Measurements from ENCODE around the gene EED.
"Not testable (repeated sequence)": the region's sequence is repeated elsewhere in the genome, so short reads cannot be mapped to it uniquely, and the experiment has no call there.

EED gene

GRCh38 chr11:86251345-86251744 lies 6.8 kb downstream of the EED start:
- no peak for DNase-seq

GRCh38 chr11:86255896-86256295 lies 11.3 kb downstream of the EED start:
- no peak for DNase-seq

GRCh38 chr11:86256608-86257007 lies 12.1 kb downstream of the EED start:
- DNase-seq: no peak

DNA sequence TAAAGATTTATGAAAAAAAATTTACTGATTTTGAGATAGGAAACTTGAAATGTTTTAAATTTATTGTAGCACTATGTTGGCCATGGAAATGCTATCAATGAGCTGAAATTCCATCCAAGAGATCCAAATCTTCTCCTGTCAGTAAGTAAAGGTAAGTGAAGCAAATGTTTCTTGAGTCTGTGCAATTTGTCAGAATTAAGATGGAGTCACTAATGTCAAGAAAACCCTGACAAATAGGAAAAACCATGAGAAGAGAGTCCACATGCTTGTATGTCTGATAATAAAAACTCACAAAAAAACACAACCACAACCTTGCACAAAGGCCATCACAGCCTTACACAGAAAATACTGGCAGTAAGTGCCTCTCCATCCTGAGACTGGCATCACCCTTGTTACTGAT lies 12.9 kb downstream of the EED start:
- no peak for DNase-seq

DNA sequence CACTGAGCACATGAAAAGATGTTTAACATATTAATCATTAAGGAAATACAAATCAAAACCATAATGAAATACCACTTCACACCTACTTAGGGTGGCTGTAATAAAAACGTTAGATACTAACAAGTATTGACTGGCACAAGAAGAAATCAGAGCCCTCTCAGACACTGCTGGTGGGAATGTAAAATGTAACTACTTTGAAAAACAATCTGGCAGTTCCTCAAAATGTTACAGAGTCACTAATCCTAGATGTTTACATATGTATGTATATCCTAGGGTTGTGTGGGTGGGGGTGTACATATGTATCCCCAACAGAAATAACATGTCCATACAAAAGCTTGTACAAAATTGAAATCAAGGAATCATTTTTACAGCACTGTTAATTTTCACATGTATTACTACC lies 15.2 kb downstream of the EED start:
- DNase-seq: no peak

- DNase-seq: no peak
Measured at GRCh38 chr11:86261328-86261727, 16.8 kb downstream of the EED start.

GRCh38 chr11:86262387-86262786 lies 17.8 kb downstream of the EED start:
- DNase-seq: no peak

DNA sequence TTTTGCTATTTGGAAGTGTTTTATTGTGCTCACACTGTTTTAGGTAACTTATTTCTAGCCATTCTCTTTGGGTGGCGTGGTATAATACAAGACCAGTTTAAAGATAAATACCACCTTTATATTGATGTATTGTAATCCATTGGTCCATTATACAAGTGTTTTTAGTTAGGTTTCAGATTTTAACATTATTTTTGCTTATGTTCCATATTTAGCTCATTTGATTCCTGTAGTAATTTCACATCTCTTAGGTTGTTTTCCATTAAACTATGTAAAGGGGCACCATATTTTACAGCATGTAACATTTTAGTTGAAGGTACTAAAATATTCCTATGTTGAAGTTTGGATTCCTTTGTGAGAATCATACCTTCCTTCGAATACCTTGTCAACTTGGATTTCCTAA lies 20.1 kb downstream of the EED start:
- DNase-seq: no peak

GRCh38 chr11:86265194-86265593 lies 20.6 kb downstream of the EED start:
- DNase-seq: no peak

DNA sequence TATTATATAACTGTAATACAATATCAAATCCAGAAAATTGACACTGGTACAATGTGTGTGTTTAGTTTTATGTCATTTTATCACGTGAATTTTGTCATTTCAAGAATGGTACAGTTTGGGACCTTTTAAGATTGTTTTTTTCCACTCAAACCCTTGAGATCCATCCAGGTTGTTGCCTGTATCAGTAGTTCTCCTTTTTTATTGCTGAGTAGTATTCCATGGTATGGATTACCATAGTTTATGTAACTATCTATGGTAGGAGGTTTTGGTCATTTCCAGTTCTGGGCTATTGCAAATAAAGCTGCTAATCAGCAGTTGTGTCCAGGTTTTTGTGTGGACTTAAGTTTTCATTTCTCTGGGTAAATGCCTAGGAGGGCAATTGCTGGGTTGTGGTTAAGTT lies 25.1 kb downstream of the EED start:
- DNase-seq: no peak

- DNase-seq: peak; percentile 15
Measured at GRCh38 chr11:86274503-86274902, 29.9 kb downstream of the EED start.

GRCh38 chr11:86274999-86275398 lies 30.4 kb downstream of the EED start:
- DNase-seq: peak; percentile 8

DNA sequence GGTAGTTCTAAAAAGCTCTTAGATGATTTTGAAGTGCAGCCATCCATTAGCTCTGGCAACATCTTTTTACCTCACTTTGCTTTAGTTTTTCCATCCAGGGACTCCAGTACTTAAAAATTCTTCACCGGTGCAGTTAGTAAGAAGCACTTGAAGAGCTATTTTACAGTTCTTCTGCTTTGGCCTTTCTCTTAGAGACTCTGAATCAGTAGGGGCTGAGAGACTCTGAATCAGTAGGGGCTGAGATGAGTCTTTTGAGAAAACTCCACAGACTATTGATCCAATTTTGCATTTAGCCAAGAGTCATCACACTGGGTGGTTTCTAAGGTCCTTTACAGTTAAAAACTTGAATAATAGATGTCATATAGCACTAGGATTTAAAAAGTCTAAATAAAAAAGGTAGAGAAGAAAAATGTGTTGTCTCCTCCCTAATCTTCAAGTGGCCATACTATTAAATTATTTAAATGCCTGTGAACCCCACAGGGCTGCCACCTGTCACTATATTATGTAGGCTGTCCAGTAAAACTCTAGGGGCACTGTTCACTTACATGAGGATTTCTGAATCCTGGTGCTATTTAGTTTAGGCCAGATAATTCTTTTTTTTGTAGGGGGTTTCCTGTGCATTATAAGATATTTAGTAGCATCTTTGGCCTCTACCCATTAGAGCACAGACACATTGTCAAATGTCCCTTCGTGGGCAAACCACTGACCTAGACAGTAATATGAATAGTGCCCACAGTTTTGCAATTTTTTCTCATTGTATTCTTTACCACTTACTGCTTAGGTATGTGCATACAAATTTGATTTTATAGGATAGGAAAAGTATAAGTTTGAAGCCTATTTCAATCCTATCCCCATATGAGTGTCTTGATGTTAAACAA lies 31.2 kb downstream of the EED start:
- DNase-seq: peak; percentile 62

DNA sequence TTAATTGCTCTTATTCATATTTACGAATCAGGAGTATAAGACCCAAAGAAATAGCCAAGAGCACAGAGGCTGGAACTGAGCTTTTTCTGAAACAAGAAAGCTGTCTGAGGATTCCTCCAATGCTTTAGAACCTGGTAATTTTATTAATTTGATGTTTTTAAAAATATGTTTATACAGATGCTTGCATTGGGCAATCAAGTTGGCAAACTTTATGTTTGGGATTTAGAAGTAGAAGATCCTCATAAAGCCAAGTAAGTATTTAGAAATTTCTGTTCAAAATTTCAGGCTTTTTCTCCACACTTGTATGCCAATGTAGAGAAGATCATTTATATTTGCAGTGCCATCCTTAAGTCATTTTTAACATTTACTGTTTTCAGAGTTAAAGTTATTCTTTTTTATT lies 33.2 kb downstream of the EED start:
- DNase-seq: no peak

GRCh38 chr11:86278226-86278625 lies 33.7 kb downstream of the EED start:
- no peak for DNase-seq

DNA sequence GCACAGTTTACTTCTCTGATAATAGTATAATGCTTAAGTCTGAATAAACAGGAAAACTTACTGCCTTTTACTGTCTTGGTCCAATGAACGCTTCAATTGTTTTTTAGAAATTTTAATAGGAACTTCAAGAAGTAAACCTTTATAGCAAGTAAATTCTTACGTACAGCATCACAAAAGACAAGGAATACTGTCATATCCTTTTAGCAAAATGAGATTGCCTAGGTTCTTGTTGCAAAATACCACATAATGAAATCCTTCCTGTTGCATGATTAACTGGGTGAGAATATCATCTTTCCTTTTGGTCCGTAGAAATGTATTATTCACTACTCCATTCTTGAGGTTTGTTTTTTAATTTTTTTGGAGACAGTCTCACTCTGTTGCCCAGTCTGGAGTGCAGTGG lies 35.2 kb downstream of the EED start:
- DNase-seq: no peak

- no peak for DNase-seq
Measured at GRCh38 chr11:86287468-86287796, 42.9 kb downstream of the EED start.

- DNase-seq: no peak
Measured at GRCh38 chr11:86288776-86289507, 44.4 kb downstream of the EED start.

GRCh38 chr11:86289508-86290280 lies 45.1 kb downstream of the EED start:
- DNase-seq: not testable (repeated sequence)

DNA sequence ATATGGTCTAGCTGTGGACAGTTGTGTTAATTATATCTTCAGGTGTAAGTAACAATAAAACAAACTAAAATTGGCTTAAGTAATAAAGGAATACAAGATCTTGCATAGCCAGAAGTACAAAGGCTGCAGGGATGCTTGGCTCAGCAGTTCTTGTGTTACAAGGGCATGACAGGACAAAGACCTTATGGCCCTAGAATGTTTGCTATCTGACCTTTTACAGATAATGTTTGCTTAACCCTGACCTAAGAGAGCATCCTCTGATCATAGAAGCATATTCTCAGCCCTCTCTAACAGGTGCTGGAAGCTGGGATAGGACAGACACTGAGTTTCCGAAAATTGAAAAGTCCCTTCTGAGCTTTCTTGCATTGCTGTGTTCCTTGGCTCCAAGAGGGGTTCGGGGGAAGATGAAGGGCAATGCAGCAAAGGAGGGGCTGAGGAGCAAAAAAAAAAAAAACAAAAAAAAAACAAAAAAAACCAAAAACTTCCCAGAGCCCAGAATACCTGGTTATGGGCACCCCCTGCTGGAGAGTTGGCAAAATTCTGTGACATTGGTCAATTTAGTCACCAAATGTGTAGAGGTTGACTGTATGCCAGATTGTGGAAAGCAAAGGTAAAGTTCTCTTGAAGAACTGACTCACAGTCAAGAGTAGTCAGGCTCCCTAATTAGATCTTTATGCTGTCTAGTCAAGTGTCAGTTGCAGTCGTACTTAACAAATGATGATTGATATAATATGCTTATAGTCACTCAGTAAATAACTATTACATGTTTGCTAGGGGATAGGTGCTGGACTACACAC lies 47.1 kb downstream of the EED start:
- peak; percentile 71 for DNase-seq

DNA sequence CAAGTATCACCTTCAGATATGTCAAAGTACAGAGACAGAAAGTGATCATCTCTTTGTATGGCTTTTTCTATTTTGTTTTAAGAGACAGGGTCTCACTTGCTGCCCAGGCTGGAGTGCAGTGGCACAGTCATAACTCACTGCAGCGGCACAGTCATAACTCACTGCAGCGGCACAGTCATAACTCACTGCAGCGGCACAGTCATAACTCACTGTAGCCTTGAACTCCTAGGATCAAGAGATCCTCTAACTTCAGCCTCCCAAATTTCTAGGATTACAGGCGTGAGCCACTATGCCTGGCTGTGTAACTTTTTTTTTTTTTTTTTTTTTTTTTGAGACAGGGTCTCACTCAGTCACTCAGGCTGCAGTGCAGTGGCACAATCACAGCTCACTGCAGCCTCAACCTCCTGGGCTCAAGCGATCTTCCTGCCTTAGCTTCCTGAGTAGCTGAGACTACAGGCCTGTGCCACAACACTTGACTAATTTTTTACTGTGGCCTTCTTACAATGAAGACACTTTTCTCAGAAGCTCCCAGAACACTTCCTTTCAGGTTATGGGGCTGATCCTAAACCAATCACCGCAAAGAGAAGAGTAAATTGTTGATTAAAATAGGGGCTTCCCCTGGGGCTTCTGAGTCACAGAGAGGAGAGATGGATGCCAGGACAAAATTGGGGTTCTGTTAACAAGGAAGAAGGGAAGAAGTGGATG lies 48.5 kb downstream of the EED start:
- no peak for DNase-seq

DNA sequence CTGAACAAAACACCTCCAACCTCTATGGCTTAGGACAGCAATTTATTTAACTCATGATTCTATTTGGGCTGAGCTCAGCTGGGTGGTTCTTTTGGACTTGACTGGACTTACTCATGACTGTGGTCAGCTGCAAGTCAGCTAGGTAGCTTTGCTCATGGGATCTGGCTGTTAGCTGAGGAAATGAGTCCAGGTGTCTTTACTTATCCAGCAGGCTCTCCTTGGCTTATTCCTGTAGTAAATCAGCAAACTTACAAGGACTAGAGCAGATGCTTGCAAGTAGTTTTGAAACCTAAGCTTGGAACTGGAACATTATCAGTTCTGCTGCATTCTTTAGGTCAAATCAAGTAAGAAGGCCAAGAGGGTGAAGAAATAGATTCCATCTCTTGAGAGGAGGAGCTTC lies 49.5 kb downstream of the EED start:
- DNase-seq: no peak

Data from NCI-H69 (cell line).